GM18517 (cell line): Measurements from ENCODE around the gene ARHGEF28.

ENCODE experiments used
- ATAC-seq: cut with Tn5 transposase; IDR thresholded peaks from one replicate; pipeline ENCODE4 v1.9.1; 2021; ENCODE audit warnings: mild to moderate bottlenecking, moderate library complexity; ENCODE audit not compliant: unreplicated experiment

The ARHGEF28 gene

DNA sequence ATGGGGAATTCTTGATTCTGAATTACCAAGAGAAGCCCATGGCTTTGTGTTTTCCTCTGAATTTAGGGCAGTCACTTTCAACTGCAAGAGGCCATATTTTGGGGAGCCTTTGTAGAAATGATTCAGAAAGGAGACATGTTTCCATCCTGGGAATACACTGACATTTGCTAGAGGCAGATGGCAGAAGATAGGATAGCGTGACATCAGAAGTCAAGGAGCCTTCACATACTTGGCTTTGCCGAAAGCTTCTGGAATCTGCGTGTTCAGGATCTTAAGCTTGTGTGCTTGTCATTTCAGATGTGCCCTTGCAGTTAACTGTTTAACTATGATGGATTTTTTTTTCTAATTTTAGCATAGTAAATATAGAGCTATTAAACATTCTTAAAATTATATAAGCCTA is 296.2 kb downstream of the ARHGEF28 start:
- ATAC-seq: no peak

DNA sequence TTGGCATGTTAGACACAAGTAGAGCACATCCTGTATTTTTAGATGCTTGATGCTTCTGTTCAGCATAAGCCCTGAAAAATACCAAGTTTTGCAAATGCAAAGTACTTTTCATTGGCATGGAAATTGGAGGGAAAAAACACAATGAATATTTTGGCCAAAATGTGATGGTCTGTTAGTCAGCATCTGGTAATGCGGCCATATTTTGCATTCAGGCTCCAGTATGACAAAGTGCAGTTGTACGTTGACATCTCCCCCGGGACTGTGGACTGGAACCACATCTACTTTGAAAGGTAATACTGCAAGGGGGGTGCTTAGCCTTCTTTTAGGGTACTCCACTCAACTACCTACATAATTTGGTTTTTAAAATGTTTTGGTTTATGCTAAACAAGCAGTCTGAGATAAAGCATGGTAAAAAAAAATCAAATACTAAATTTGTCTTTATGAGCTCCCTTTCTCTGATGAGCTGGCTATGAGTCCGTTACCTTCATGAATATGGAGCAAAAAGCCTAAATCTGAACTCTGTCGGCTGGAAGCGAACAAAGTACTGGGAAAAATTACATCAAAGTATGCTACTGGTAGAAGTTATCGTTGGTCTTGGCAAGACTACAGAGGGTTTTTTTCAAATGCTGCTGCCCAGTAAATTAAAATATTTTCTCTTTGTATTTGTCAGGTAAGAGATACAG is 297.0 kb downstream of the ARHGEF28 start:
- no peak for ATAC-seq

DNA sequence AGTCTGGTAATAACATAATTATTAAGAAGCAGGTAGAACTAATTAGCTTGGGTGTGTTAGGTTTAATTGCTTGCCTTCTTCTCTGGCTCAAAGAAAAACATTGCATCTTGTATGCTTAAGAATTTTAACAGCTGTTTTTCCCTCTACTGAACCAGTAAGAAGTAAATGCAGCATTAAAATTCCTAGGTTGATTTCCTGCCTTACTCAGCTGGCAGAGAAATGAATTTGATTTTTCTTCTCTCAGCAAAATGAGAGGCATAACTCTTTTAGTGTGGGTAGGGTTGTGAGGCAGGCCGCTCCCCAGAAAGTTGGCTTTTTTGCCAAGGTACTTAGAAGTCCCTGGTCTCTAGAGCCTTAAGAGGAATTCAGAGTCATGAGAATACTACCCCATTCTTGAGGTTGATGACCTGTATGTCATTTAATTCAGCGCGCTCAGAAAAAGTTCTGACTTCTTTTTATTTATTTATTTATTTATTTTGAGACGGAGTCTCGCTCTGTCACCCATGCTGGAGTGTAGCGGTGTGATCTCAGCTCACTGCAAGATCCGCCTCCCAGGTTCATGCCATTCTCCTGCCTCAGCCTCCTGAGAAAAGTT is 302.6 kb downstream of the ARHGEF28 start:
- no peak for ATAC-seq

DNA sequence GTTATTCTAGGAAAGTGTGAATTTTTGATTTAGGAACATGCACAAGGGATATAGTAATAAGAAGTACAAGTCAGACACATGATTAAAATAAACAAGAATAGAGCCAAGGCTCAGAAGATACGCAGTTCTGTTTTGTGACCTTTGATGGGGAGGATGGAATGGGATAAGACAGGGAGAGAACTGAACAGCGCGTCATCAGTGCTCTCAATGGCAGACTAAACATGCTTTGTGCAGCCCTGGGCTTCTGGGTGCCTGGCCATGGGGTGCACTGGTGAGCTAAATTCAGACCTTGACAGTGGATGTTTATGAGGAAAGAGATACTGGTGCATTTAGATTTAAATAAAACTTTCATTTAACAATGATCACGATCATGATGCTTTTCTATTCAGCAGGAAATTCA is 309.7 kb downstream of the ARHGEF28 start:
- no peak for ATAC-seq

DNA sequence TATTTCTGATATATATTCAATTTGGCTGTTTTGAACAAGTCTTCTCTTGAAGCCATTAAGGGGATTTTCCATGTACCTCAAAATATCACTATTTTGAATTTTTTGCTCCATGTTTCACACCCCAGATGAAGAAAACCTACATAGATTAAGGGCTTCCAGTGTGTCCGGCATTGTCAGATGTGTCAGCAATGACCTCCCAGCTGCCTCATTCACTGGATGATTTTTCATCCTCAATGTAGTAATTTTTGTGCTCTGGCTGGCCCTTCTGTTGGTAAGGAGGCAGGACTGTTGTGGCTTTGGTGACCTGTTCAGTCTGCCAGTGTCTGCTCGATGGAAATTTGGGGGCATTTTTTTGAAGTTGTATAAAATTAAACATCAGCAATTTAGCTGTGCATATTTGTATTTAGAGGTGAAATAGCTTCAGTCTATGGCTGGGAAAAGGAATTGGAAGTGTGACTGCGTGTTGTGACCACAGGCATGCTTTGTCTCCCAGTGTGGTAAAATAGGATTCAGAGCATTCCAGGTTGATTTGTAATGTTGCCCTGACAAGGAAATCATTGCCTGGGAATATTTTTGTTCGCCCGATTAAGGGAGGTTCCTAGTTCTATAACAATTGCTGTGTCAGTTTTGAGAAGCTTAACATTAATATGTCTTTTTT is 312.4 kb downstream of the ARHGEF28 start:
- ATAC-seq: no peak

DNA sequence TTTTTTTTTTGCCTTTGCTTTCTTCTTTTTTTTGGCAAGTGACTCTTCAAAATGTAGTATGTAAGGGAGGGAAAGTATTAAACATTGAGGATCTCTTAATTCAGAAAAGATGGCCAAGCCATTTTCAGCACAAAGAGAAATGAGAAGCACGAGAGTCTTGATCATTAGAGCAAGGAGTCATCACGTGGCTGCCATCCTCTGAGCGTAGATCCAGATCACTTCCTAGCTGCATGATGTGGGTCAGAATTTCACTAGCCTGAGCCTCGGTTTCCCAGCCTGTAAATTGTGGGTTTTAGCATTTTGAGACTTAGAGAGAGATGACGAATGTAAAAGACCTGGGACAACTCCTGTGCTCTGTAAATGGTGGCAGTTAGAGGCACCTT is 312.9 kb downstream of the ARHGEF28 start:
- ATAC-seq: no peak

DNA sequence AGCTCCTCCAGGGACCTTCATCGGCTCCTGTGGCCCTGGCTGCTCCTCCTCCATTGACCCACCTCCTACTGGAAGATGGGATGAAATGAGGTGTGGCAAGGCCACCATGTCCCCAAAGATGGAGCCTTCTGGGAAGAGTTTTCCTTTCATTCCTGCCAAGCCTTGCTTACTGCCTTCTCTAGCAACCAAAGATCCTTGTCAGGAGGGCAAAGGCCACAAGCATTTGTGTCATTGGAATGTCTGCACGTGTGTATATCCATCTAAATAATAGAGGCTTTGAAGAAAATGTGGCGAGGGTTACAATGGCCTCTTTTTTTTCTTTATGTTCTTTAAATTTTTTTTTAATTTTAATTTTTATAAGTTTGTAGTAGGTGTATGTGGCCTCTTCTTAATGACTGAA is 313.6 kb downstream of the ARHGEF28 start:
- no peak for ATAC-seq

DNA sequence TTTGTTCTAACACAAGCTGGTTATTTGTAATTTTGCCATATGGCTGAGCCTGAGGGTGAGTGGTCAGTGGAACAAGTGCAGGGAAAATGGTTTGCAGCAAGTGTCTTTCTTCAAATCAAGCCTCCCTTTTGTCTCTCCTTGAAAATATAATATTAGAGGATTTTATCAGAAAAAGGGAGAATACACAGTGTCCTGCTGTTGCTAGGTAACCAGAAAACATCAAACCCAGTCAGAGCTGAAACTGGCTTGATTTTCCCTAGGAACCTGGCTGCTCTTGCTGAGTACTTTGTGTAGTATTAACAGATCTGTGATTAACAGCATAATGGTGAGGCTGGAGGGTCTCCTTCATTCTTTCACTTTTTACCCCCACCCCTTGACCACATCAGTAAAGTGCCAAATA is 314.0 kb downstream of the ARHGEF28 start:
- ATAC-seq: no peak

DNA sequence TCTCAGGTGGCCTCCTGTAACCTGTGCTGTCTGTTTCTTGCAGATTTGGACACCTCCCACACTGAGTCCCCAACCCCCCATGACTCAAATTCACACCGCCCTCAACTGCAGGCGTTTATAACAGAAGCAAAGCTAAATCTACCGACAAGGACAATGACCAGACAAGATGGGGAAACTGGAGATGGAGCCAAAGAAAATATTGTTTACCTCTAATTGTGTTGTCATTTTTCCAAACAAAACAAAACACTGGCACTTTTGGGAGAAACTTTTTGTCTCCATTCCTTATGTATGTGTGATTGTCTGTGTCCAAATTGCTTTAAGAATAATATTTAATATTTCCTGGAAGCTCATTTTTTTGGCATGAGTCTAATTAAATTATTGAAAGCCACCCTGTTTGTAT is 314.8 kb downstream of the ARHGEF28 start:
- no peak for ATAC-seq

DNA sequence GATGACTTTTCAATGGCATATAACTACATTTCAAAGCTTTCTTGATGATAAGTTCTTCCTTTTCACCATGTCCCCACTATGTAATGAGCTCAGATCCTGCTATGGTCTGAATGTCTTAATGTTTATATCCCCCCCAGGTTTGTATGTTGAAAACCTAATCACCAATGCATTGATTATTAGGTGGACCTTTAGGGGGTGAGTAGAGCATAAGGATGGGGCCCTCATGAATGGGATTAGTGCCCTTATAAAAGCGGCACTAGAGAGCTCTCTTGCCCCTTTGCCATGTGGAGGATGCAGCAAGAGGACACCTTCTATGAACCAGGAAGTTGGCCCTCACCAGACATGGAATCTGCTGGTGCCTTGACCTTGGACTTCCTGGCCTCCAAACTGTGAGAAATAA is 316.8 kb downstream of the ARHGEF28 start:
- ATAC-seq: no peak

DNA sequence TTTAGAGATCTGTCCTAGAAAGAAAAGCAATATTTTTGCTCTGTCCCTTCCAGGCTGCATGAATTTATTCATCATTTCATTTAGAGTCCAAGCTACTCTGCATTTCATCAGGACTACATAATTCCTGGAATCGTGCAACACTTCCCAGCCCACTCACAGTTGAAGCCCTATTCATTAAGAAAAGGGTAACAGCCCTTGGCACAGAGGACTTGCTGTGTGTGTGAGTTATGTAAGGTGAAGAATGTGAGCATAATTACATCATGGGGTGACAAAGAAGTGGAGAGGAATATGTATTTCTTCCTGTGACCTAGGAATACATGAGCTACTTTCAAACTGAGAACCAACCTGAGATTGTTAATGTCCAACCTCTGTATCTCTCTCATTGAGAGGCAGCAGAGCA is 317.4 kb downstream of the ARHGEF28 start:
- no peak for ATAC-seq

DNA sequence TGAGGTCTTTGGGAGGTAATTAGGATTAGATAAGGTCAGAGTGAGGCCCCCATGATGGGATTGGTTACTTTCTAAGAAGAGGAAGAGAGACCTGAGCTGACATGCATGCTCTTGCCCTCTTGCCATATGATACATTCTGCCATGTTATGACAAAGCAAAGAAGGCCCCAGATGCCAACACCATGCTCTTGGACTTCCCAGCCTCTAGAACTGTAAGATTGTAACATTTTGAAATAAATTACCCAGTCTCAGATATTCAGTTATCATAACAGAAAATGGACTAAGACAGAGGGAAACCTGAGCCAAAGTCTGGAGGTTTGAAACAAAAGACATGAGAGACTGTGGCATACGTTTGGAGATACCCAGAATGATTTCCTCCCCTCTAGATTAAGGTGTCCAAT is 318.6 kb downstream of the ARHGEF28 start:
- no peak for ATAC-seq

DNA sequence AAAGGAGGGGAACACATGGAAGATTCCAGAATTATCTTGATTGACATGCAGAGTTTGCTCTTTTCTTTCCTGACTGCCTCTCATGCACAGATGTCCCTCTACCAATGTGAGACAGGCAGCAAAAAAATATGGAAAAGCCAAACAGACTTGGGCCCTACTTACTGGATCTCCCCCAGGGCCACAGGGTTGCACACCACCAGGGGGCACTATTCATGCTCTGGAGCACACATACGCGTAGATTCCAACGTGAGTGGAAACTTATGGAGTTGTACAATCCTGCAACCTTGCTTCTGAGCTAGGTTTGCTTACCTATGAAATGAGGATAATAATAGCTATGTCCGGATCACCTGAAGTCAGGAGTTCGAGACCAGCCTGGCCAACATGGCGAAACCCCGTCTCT is 319.5 kb downstream of the ARHGEF28 start:
- no peak for ATAC-seq

DNA sequence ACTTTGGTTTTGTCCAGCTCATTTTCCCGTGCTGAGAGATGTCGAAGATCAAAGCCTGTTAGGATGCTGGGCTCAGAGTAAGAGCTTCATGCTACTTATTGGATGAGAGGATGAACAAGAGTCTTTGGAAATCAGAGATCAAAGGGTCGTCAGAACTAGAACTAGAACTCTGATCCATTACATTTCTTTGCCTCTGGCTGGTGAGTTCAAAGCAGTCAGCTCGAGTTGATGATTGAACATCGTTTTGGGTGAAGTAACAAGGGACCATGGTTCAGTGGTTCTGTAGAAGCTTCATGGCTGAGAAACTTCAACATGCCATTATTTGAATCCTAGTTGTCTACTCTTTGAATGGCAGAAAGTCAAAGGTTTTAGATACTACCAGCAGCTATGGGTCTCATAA is 320.3 kb downstream of the ARHGEF28 start:
- ATAC-seq: no peak

DNA sequence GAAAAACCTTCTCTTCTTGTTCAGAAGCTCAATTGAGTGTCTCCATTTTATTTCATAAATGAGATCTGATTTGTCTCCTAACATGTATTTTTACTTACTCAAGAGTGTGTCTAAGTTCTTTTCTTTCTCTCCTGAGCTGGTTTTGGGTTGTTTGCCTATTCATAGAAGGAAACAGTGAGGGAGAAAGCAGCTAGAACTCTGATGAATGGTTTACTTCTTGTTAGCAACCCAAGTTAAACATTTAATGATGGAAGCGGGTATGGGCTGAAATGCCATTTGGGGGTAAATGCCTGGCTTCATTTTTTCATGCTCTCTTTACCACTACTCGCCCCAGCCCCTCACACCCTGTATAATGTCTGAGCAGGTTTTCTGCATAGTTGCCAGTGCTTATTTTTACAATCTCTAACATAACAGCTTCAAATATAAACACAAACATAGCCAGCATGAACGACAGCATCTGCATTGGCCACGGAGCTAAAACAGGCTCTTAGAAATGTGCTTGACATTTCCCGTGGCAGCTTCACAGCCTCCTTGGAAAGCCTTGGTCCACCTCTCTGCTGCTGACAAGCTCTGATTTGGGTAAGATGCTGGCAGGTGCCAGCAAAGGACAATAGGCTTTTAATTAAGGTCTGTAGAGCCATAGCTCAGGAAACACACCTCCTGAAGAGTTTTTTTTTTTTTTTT is 321.1 kb downstream of the ARHGEF28 start:
- ATAC-seq: no peak

DNA sequence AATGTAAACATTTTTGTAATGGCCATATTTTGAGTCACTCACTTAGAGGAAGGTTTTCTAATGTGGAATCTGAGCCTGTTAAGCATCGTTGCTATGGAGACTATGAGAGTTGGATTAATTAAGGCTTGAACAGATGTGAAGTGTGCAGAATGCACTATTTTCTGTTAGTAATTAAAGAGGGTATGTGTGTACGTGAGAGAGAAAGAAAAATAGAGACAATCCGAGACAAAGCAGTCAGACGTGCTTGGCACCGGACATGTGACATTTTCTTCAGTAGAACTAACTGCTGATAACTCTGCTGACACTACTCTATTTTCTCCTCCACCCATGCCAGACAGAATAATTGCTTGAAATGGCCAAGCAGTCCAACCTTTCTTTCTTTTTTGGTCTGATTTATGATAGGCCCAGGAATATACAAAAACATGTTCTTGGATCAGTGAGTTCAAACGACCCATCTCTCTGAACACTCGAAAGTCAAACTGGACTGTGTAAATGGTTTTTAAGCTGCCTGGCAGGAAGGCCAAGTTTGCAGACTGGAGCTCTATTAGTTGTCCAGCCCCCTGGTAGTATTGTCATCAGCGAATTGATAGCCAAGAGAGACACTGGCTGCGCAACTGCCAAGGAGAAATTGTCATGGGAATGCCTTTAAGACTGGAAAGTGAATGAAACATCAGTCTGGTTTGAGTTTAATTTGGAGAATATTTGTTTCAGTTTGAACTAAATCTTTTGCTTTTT is 322.1 kb downstream of the ARHGEF28 start:
- no peak for ATAC-seq

DNA sequence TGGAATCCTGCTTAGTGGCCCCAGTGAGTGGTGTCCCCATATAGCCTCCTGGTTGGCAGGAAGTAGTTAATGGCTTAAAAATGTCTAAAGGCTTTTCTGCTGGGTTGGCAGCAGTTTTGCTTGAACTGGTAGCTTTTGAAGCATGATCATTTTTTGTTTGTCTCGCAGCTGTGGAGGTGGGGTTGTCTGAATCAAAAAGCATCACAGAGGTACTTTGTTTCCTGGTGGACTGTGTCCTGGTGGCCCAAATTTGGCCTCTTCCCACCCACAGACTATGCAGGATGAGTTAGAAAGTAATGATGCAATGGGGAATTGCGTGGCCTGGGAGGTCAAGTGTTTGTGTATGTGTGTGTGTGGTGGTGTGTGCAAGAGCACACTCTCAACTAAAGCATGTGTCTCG is 322.7 kb downstream of the ARHGEF28 start:
- ATAC-seq: no peak

DNA sequence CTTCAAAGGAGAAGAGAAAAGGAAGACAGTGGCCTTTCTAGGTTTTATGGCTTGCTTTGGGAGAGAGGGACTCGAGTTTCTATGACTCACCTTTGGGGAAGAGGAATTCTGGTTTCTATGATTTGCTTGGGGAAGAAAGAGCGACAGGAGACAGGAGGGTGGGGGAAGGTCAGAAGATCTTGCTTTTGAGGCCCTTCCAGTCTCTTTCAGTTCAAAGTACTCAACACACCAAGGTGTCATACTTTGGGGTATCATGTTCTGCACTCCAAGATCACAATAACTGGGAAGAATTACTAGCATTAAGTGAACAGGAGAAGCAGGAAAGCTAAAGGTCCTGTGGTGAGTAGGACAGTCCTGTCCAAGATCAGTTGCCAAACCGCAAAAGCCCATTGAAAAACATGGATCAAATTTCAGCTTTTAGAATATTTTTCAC is 324.5 kb downstream of the ARHGEF28 start:
- ATAC-seq: no peak

DNA sequence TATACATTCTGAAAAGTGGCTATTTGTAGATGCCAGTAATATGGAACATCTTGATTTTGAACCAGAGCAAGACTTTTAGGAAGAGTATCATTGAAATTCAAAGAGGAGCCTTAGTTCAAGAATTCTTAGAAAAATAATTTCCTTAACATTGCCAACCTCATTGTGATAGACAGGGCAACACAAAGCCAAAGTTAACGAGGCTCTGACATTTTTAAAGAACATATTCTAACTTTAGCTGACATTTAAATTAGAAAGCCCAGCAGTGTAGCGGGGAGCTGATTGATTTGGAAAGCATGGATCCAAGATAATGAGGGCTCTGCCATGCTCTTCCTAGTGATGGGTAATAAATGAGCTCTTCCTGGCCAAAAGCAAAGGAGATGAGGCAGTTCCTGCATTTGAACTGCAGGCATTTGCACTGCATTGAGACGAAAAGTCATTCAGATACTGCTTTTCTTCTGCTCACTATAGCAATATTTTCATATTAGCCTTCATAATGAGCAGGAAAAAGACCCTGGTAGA is 325.0 kb downstream of the ARHGEF28 start:
- no peak for ATAC-seq

DNA sequence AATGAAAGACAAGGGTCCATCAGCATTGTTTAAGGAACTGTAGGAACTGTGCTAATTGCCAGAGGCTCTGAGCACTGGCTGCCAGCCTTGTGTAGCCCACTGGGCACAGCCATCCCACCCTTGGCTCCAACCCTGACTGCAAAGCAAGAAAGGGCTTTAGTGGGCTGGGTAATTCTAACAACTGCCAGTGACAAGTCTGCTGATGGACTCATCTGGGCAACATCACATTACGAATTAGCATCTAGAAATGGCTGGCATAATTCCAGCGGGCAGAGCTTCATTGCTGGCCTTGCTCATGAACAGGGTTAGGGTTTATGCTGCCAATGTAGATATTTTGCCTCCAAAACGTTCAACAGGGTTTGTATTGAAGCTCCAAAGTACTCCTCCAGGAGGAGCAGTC is 326.9 kb downstream of the ARHGEF28 start:
- ATAC-seq: no peak

DNA sequence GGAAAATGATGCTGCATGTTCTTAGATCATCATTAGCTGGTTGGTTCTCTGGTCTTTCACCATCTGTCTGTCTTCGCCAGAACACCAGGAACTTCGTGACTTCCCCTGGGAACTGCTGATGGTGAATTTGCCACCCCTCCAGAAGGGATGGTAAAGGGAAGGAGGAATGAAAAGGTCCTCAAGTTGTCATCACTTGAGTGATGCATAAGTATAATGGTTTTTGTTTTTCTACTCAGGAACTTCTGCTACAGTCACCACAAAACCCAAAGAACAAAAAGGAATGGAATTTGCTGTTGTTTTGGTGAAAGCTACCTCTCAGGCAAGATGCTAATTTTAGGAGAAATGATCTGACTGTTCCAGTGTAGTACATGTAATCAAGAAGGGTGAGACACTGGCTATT is 328.4 kb downstream of the ARHGEF28 start:
- ATAC-seq: no peak
